Skin of body (tissue), 2 donors: Measurements from ENCODE around the gene UMODL1. TPM values are rescaled to one million over a fixed set of nuclear protein-coding genes. Genes with fewer than 3 reads are reported as not detected.

Experiments used
- DNase-seq: peaks from one replicate; lab custom pipeline; 2025; lab: John Stamatoyannopoulos, UW
- total RNA-seq: library from RNA; depleted of rRNA; stranded (reverse); fragments of >200 nt; gene quantifications from one replicate; pipeline ENCODE4 v1.2.3, GENCODE V29; 2014

The UMODL1 gene
- total RNA-seq, 1 donor from 2014 or later = under 0.01 TPM

GRCh38 chr21:42039911-42040351 lies 31.2 kb upstream of the UMODL1 start:
- no peak for DNase-seq

GRCh38 chr21:42040411-42041180 lies 30.5 kb upstream of the UMODL1 start:
- no peak for DNase-seq

GRCh38 chr21:42041246-42041645 lies 29.9 kb upstream of the UMODL1 start:
- no peak for DNase-seq

GRCh38 chr21:42041711-42042110 lies 29.4 kb upstream of the UMODL1 start:
- no peak for DNase-seq

GRCh38 chr21:42042651-42043050 lies 28.5 kb upstream of the UMODL1 start:
- no peak for DNase-seq

- DNase-seq = no peak
These were observed 27.8 kb upstream of the UMODL1 start for GRCh38 chr21:42043201-42043895.

- no peak for DNase-seq
These were observed 27.2 kb upstream of the UMODL1 start for GRCh38 chr21:42043961-42044360.

GRCh38 chr21:42044871-42045495 lies 26.1 kb upstream of the UMODL1 start:
- DNase-seq = no peak

GRCh38 chr21:42047821-42048613 lies 23.1 kb upstream of the UMODL1 start:
- DNase-seq = no peak

GRCh38 chr21:42048870-42049577 lies 22.1 kb upstream of the UMODL1 start:
- no peak for DNase-seq

- DNase-seq = no peak
These were observed 21.3 kb upstream of the UMODL1 start for GRCh38 chr21:42049578-42050430.

- DNase-seq = no peak
These were observed 19.3 kb upstream of the UMODL1 start for GRCh38 chr21:42051788-42052187.

- no peak for DNase-seq
These were observed 15.7 kb upstream of the UMODL1 start for GRCh38 chr21:42055425-42055824.

- DNase-seq = no peak
These were observed 14.6 kb upstream of the UMODL1 start for GRCh38 chr21:42056468-42056867.

GRCh38 chr21:42056996-42057689 lies 14.0 kb upstream of the UMODL1 start:
- no peak for DNase-seq

- DNase-seq = no peak
These were observed 13.2 kb upstream of the UMODL1 start for GRCh38 chr21:42057851-42058437.

- no peak for DNase-seq
These were observed 12.4 kb upstream of the UMODL1 start for GRCh38 chr21:42058631-42059111.

- no peak for DNase-seq
These were observed 12.0 kb upstream of the UMODL1 start for GRCh38 chr21:42059141-42059540.

- DNase-seq = no peak
These were observed 11.4 kb upstream of the UMODL1 start for GRCh38 chr21:42059721-42060120.
